A673 (cell line): ENCODE measurements around the gene DENND4C. TPM values are rescaled to one million over a fixed set of nuclear protein-coding genes. Genes with fewer than 3 reads are reported as not detected.
"Not testable (repeated sequence)": the region's sequence is repeated elsewhere in the genome, so short reads cannot be mapped to it uniquely, and the experiment has no call there.

Experiments used
- BruUV-seq: library from RNA; stranded (reverse); fragments of 400-500 nt; replicated peaks from 2 replicates; lab custom pipeline; 2021; lab: Mats Ljungman, UMichigan
- CTCF ChIA-PET: fragments of 300-600 bp; sonication (Branson Sonifier 250); formaldehyde crosslinking; loops from one replicate; lab custom pipeline; 2022; ENCODE audit warnings: antibody characterized with exemption; lab: Charles Lee
- POLR2A ChIA-PET: fragments of 300-600 bp; sonication (Branson Sonifier 250); formaldehyde crosslinking; loops from one replicate; lab custom pipeline; 2022; ENCODE audit warnings: antibody characterized with exemption; ENCODE audit not compliant: low non-redundant PET; lab: Charles Lee
- DNase-seq: peaks from one replicate; pipeline ENCODE4 v3.0.0-alpha.2; 2015; ENCODE audit warnings: low spot score
- H3K27ac ChIP-seq: fragments of 200-600 bp; sonication (generic); 2 replicates; pipeline ENCODE4 v1.5.1; 2016; ENCODE audit warnings: mixed run types, low read depth, mild to moderate bottlenecking, mixed read lengths, antibody characterized with exemption, low read length; ENCODE audit not compliant: poor library complexity, severe bottlenecking
- H3K27me3 ChIP-seq: fragments of 200-600 bp; sonication (generic); replicated peaks from 2 replicates; pipeline ENCODE4 v1.6.1; 2017; ENCODE audit warnings: mixed run types, low read depth, mild to moderate bottlenecking, mixed read lengths, antibody characterized with exemption, low read length; ENCODE audit not compliant: insufficient read depth, poor library complexity
- H3K36me3 ChIP-seq: fragments of 200-600 bp; sonication (generic); 2 replicates; pipeline ENCODE4 v1.6.1; 2016; ENCODE audit warnings: mixed run types, mild to moderate bottlenecking, mixed read lengths, antibody characterized with exemption, low read length; ENCODE audit not compliant: insufficient read depth, poor library complexity, severe bottlenecking
- H3K4me1 ChIP-seq: fragments of 200-600 bp; sonication (generic); 2 replicates; pipeline ENCODE4 v1.6.1; 2017; ENCODE audit warnings: mixed run types, mild to moderate bottlenecking, mixed read lengths, antibody characterized with exemption, low read length; ENCODE audit not compliant: insufficient read depth, poor library complexity, severe bottlenecking
- H3K4me3 ChIP-seq: fragments of 200-600 bp; sonication (generic); 2 replicates; pipeline ENCODE4 v1.5.1; 2016; ENCODE audit warnings: low read depth, mixed run types, mild to moderate bottlenecking, mixed read lengths, low read length; ENCODE audit not compliant: poor library complexity, severe bottlenecking
- H3K9me3 ChIP-seq: fragments of 200-600 bp; sonication (generic); 2 replicates; pipeline ENCODE4 v1.6.1; 2016; ENCODE audit warnings: mixed run types, low read depth, mild to moderate bottlenecking, mixed read lengths, antibody characterized with exemption, low read length; ENCODE audit not compliant: poor library complexity, severe bottlenecking
- CTCF ChIP-seq: fragments of 300-800, 200-600 bp; sonication (generic); conservative IDR thresholded peaks from 2 replicates; pipeline ENCODE4 v1.5.1; 2017; ENCODE audit warnings: low read depth, mild to moderate bottlenecking, antibody characterized with exemption, low read length, moderate library complexity, mixed read lengths
- EZH2 ChIP-seq: fragments of 200-600 bp; sonication (generic); IDR thresholded peaks from 2 replicates; pipeline ENCODE4 v1.6.1; 2017; ENCODE audit warnings: borderline replicate concordance, low read depth, mild to moderate bottlenecking, mixed read lengths, antibody characterized with exemption, low read length; ENCODE audit not compliant: poor library complexity, severe bottlenecking
- intact Hi-C: fragments of 100-400 bp; cut with micrococcal nuclease; formaldehyde crosslinking; loops from one replicate; pipeline ENCODE4 v1.10.0; 2022; ENCODE audit not compliant: unreplicated experiment
- total RNA-seq: library from RNA; stranded (reverse); gene quantifications from 2 replicates; pipeline ENCODE4 v1.2.3, GENCODE V29; 2021

The DENND4C gene
- total RNA-seq, 1 experiment from 2014 or later: 13.9 TPM

- BruUV-seq: no TSS peak
- TF ChIP-seq CTCF (no peak), EZH2 (no peak)
Observed at GRCh38 chr9:19410594-19410993, 180.1 kb downstream of the DENND4C start.

GRCh38 chr9:19411316-19411715, 180.8 kb downstream of the DENND4C start:
- ChIA-PET POLR2A (no interaction called here), CTCF (no interaction called here)
- BruUV-seq: no TSS peak
- no peak for DNase-seq
- no peaks in the 10 kb centered on the region for H3K36me3 ChIP-seq
- H3K4me1 ChIP-seq: no peaks in the 10 kb centered on the region
- H3K9me3 ChIP-seq: no peaks in the 10 kb centered on the region
- no peaks in the 10 kb centered on the region for H3K27me3 ChIP-seq
- H3K27ac ChIP-seq: no peak overlapping the region
- H3K4me3 ChIP-seq: no peak overlapping the region
- intact Hi-C loops: no loop called here
- TF ChIP-seq CTCF: no peak
- TF ChIP-seq EZH2: no peak

More at GRCh38 chr9:19410594-19410993, 180.1 kb downstream of the DENND4C start:
- Histone ChIP-seq H3K36me3 (no peaks in the 10 kb centered on the region), H3K9me3 (no peaks in the 10 kb centered on the region), H3K27ac (no peak overlapping the region), H3K4me1 (no peaks in the 10 kb centered on the region), H3K27me3 (no peaks in the 10 kb centered on the region), H3K4me3 (no peak overlapping the region)
- ChIA-PET POLR2A (no interaction called here), CTCF (no interaction called here)
- intact Hi-C loops: no loop called here
- no peak for DNase-seq

- DNase-seq, POLR2A ChIA-PET, H3K4me1 ChIP-seq, H3K27ac ChIP-seq, BruUV-seq, H3K9me3 ChIP-seq, H3K4me3 ChIP-seq, intact Hi-C loops, H3K27me3 ChIP-seq, CTCF ChIA-PET, H3K36me3 ChIP-seq: not testable (repeated sequence)
Observed at GRCh38 chr9:19413456-19413855, 183.0 kb downstream of the DENND4C start.

GRCh38 chr9:19416143-19416542, 185.7 kb downstream of the DENND4C start:
- Histone ChIP-seq H3K27ac (no peak overlapping the region), H3K4me3 (no peak overlapping the region), H3K36me3 (no peaks in the 10 kb centered on the region), H3K9me3 (no peaks in the 10 kb centered on the region), H3K4me1 (no peaks in the 10 kb centered on the region), H3K27me3 (no peaks in the 10 kb centered on the region)
- no TSS peak for BruUV-seq
- TF ChIP-seq EZH2 (no peak), CTCF (no peak)
- DNase-seq: no peak
- POLR2A ChIA-PET: no interaction called here
- intact Hi-C loops: no loop called here
- CTCF ChIA-PET: no interaction called here
